GM12873 (cell line): Measurements from ENCODE around the gene ATF1.

Experiments used
- TF ChIP-seq, protein P1 (sequence below): IDR thresholded peaks from 2 replicates; pipeline ENCODE4 v1.5.1; 2012; ENCODE audit warnings: low read depth, mild to moderate bottlenecking, moderate library complexity, low read length, control low read depth; ENCODE audit not compliant: insufficient read depth; ENCODE audit errors: missing control alignments

Gene ATF1

DNA sequence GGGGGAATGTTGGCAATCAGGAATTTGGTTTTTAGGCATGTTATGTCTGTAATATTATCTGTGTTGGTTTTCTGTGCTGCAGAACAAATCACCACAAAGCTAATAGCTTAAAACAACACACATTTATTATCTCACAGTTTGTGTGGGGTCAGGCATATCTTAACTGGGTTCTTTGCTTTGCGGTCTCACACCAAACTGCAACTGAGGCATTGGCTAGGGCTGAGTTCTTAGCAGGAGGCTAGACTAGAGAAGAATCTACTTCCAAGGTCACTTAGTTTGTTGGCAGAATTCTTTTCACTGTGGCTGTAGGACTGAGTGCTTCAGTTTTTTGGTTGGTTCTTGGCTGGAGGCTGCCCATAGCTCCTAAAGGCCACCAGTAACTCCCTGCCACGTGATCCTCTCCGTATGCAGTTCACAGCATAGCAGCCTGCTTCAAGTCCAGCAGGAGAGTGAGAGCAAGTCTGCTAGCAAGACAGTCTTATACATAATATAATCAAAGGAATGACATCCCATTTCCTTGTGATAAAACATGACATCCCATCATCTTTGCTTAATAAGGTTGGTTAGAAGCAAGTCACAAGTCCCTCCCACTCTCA, 21.6 kb downstream of the ATF1 start:
- TF ChIP-seq, protein P1, sequence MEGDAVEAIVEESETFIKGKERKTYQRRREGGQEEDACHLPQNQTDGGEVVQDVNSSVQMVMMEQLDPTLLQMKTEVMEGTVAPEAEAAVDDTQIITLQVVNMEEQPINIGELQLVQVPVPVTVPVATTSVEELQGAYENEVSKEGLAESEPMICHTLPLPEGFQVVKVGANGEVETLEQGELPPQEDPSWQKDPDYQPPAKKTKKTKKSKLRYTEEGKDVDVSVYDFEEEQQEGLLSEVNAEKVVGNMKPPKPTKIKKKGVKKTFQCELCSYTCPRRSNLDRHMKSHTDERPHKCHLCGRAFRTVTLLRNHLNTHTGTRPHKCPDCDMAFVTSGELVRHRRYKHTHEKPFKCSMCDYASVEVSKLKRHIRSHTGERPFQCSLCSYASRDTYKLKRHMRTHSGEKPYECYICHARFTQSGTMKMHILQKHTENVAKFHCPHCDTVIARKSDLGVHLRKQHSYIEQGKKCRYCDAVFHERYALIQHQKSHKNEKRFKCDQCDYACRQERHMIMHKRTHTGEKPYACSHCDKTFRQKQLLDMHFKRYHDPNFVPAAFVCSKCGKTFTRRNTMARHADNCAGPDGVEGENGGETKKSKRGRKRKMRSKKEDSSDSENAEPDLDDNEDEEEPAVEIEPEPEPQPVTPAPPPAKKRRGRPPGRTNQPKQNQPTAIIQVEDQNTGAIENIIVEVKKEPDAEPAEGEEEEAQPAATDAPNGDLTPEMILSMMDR: no peak

DNA sequence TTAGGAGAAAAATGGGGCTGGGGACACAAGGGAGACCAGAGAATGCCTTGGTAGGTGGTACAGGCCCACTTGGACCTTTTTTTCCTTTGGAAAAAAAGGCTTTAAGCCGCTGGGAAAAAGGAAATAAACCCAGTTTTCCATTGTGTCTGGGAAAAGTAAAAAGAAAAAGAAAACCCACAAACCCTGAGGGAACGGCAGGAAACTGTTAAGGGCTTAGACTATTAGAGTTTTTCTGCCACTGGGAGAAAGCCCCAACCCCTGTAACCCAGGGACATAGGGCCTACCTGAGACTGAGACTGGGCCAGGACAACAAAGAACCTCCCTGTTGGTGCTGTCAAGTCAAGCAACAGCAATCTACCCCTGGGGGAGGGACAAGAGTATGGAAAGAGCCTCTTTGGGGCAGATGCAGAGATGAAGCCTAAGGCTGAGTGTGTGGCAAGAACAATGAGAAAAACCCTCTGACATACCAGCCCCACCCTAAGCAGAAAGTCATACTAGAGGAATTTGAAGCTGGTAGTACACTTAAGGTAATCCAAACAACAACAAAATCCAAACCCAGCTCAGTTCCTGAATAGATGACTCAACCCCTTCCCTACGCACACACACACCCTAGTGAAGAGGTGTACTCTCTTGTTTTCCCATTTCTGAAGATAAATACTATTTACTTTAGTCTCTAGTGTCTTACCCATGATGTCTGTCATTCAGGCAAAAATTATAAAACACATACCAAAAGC, 22.8 kb downstream of the ATF1 start:
- TF ChIP-seq, protein P1: no peak

DNA sequence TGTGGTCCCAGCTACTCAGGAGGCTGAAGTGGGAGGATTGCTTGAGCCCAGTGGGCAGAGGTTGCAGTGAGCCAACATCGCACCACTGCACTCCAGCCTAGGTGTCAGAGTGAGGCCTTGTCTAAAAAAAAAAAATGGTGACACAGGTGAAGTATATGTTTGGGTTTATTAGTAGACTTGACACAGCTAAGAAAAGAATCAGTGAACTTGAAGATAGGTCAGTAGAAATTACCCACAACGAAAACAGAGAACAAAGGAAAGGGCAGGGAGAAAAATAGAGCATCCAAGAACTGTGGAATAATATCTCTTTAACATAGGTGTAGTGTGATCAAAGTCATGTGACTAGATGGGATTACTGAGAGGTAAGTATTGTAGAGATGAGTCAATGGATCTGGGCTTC, 23.7 kb downstream of the ATF1 start:
- TF ChIP-seq, protein P1: no peak

DNA sequence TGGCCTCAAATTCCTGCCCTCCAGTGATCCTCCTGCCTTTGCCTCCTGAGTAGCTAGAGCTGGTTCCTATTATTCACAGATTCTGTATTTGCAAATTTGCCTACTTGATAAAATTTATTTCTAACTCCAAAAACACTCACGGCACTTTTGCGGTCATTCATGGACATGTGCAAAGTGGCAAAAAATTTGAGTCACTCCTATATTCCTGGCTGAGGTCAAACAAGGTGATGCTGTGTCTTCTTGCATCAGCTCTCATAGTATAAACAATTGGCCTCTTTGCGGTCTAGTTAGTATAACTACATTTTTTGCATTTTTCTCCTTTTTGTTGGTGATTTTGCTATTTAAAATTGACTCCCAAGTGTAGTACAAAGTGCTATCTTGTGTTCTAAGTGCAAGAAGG, 24.7 kb downstream of the ATF1 start:
- TF ChIP-seq, protein P1: no peak

DNA sequence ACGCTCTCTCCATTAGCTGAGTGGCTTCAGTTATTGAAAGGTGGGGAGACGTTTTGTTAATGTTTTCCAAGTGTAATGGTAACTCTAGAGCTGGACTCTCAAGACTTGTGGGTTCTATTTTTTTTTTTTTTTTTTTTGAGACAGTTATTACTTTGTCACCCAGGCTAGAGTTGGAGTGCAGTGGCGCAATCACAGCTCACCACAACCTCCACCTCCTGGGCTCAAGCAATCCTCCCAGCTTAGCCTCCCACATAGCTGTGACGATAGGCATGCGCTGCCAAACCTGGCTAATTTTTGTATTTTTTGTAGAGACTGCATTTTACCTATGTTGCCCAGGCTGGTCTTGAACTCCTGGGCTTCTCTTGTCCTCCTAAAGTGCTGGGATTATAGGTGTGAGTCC, 26.2 kb downstream of the ATF1 start:
- TF ChIP-seq, protein P1: no peak

DNA sequence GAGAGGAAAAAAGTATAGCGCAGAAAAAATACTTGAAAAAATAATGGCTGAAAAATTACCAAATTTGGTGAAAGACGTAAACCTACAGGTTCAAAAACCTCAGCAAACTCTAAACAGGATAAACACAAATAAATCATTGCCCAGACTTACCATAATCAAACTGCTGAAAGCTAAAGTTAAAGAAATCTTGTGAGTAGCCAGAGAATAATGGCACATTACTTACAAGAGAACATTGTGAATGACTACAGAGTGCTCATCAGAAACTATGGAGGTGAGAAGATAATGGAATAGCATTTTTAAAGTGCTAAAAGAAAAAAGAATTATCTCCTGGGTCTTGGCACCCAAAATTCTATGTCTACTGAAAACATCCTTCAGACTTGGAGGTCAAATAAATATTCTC, 36.0 kb downstream of the ATF1 start:
- TF ChIP-seq, protein P1: no peak

DNA sequence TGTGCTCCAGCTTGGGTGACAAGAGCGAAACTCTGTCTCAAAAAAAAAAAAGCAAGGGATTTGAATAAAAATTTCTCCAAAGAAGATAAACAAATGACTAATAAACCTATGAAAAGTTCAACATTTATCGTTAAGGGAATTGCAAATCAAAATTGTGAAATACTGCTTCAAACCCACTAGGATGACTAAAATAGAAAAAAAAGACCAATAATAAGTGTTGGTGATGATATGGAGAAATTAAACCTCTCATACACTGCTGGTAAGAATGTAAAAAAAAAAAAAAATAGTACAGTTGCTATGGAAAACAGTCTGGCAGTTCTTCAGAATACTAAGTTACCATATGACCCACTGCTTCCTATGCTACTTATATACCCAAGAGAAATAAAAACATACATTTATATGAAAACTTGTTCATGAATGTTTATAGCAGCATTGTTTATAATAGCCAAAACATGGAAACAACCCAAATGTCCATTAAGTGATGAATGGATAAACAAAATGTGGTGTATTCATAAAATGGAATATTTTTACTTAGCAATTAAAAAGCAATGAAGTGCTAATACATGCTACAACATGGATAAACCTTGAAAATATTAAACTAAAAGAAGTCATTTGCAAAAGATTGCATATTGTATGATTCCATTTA, 39.5 kb downstream of the ATF1 start:
- TF ChIP-seq, protein P1: no peak
